H1 (cell line): ENCODE data around the gene DUOXA1. TPM values are rescaled to one million over a fixed set of nuclear protein-coding genes. Genes with fewer than 3 reads are reported as not detected.

Experiments used
- CTCF ChIA-PET: fragments of 300-600 bp; sonication (Branson Sonifier 250); formaldehyde crosslinking; loops from one replicate; lab custom pipeline; 2021; ENCODE audit not compliant: partially characterized antibody; lab: Charles Lee
- POLR2A ChIA-PET: fragments of 300-600 bp; sonication (Branson Sonifier 250); formaldehyde crosslinking; loops from one replicate; lab custom pipeline; 2021; ENCODE audit warnings: inconsistent platforms; ENCODE audit not compliant: partially characterized antibody; lab: Charles Lee
- DNase-seq, 2 experiments: peaks; one replicate each; pipeline versions ENCODE4 v3.0.0 to v3.0.0-alpha.2; 2010 to 2022; ENCODE audit warnings: low spot score in 2 of 2, low read depth in 1 of 2, mixed read lengths in 1 of 2
- FAIRE-seq: peaks from 2 replicates; lab custom pipeline; 2011; peaks lifted over from hg19 to GRCh38; lab: Jason Lieb, UNC
- H2AFZ ChIP-seq: 2 replicates; pipeline ENCODE4 v1.8.1; 2012; ENCODE audit warnings: low read length, inconsistent platforms
- H2AK5ac ChIP-seq: 2 replicates; pipeline ENCODE4 v1.6.1; 2013; ENCODE audit warnings: low read depth, low read length
- H2BK120ac ChIP-seq: replicated peaks from 2 replicates; pipeline ENCODE3; 2013; ENCODE audit warnings: low read depth, low read length, inconsistent platforms
- H2BK12ac ChIP-seq: 2 replicates; pipeline ENCODE4 v1.6.1; 2013; ENCODE audit warnings: low read depth, low read length
- H2BK15ac ChIP-seq: 2 replicates; pipeline ENCODE4 v1.6.1; 2013; ENCODE audit warnings: low read length
- H2BK20ac ChIP-seq: 2 replicates; pipeline ENCODE4 v1.6.1; 2013; ENCODE audit warnings: low read length
- H2BK5ac ChIP-seq: 2 replicates; pipeline ENCODE4 v1.6.1; 2013; ENCODE audit warnings: low read depth, low read length
- H3K14ac ChIP-seq: 2 replicates; pipeline ENCODE4 v1.6.1; 2013; ENCODE audit warnings: inconsistent platforms; ENCODE audit not compliant: insufficient read length
- H3K18ac ChIP-seq: 2 replicates; pipeline ENCODE4 v1.6.1; 2013; ENCODE audit warnings: low read length; ENCODE audit errors: extremely low read depth
- H3K23ac ChIP-seq: 2 replicates; pipeline ENCODE4 v1.6.1; 2013; ENCODE audit warnings: inconsistent platforms; ENCODE audit not compliant: insufficient read length
- H3K23me2 ChIP-seq: 2 replicates; pipeline ENCODE4 v1.6.1; 2013; ENCODE audit warnings: low read depth, low read length
- H3K27ac ChIP-seq: 2 replicates; pipeline ENCODE4 v1.6.1; 2011; ENCODE audit warnings: low read depth, low read length, inconsistent platforms
- H3K27me3 ChIP-seq, 4 experiments: replicated peaks in 1 of 4; 1 replicate in 1 of 4; 2 replicates in 3 of 4; pipeline versions ENCODE4 v1.6.1 to v1.8.1; 2011 to 2013; ENCODE audit warnings: low read length in 3 of 4, mild to moderate bottlenecking in 3 of 4, inconsistent platforms in 2 of 4, mixed read lengths in 2 of 4, moderate library complexity in 1 of 4; ENCODE audit not compliant: control insufficient read depth in 3 of 4, insufficient read depth in 3 of 4; ENCODE audit errors: extremely low read depth in 1 of 4
- H3K36me3 ChIP-seq, 4 experiments: 2 replicates each; pipeline versions ENCODE4 v1.6.1 to v1.8.1; 2011 to 2013; ENCODE audit warnings: mild to moderate bottlenecking in 4 of 4, low read length in 3 of 4, moderate library complexity in 2 of 4, control low read depth in 1 of 4, inconsistent platforms in 1 of 4; ENCODE audit not compliant: insufficient read depth in 4 of 4, control insufficient read depth in 2 of 4
- H3K4ac ChIP-seq: replicated peaks from 2 replicates; pipeline ENCODE3; 2013; ENCODE audit warnings: low read length, low read depth, mixed read lengths, inconsistent platforms; ENCODE audit not compliant: insufficient read length
- H3K4me1 ChIP-seq, 4 experiments: replicated peaks in 1 of 4; 1 replicate in 1 of 4; 2 replicates in 3 of 4; pipeline versions ENCODE4 v1.6.1 to v1.8.1; 2011 to 2013; ENCODE audit warnings: low read length in 3 of 4, inconsistent platforms in 2 of 4, mixed read lengths in 1 of 4; ENCODE audit not compliant: insufficient read depth in 4 of 4, control insufficient read depth in 3 of 4
- H3K4me2 ChIP-seq, 2 experiments: 2 replicates each; pipeline versions ENCODE4 v1.6.1 to v1.8.1; 2011 to 2013; ENCODE audit warnings: low read depth in 2 of 2, low read length in 2 of 2, control low read depth in 1 of 2, inconsistent platforms in 1 of 2, mild to moderate bottlenecking in 1 of 2; ENCODE audit not compliant: insufficient read depth in 1 of 2
- H3K4me3 ChIP-seq, 4 experiments: fragments of 200-600, 300-600 bp in 1 of 4; sonication (generic), shearing (Covaris generic), sonication (Bioruptor Twin) in 1 of 4; 2 replicates each; pipeline versions ENCODE4 v1.5.1 to v1.8.1; 2011 to 2016; ENCODE audit warnings: low read length in 4 of 4, low read depth in 3 of 4, control low read depth in 2 of 4, inconsistent platforms in 2 of 4, mild to moderate bottlenecking in 2 of 4, mixed read lengths in 1 of 4, moderate library complexity in 1 of 4; ENCODE audit not compliant: insufficient read depth in 2 of 4; ENCODE audit errors: extremely low read depth in 1 of 4
- H3K56ac ChIP-seq: replicated peaks from 2 replicates; pipeline ENCODE3; 2013; ENCODE audit warnings: low read depth, mild to moderate bottlenecking, mixed read lengths, low read length, inconsistent platforms; ENCODE audit not compliant: insufficient read length
- H3K79me1 ChIP-seq: 2 replicates; pipeline ENCODE4 v1.6.1; 2013; ENCODE audit warnings: low read depth, low read length, control low read depth
- H3K79me2 ChIP-seq, 2 experiments: 2 replicates each; pipeline versions ENCODE4 v1.6.1 to v1.8.1; 2012 to 2013; ENCODE audit warnings: low read length in 2 of 2, mild to moderate bottlenecking in 2 of 2, inconsistent platforms in 1 of 2; ENCODE audit not compliant: insufficient read depth in 2 of 2, control insufficient read depth in 1 of 2
- H3K9ac ChIP-seq, 4 experiments: replicated peaks in 1 of 4; 1 replicate in 1 of 4; 2 replicates in 3 of 4; pipeline versions ENCODE4 v1.6.1 to v1.8.1; 2011 to 2013; ENCODE audit warnings: low read depth in 3 of 4, low read length in 3 of 4, control low read depth in 2 of 4, mild to moderate bottlenecking in 2 of 4, moderate library complexity in 2 of 4, inconsistent platforms in 1 of 4; ENCODE audit errors: extremely low read depth in 1 of 4
- H3K9me3 ChIP-seq, 2 experiments: 2 replicates each; pipeline versions ENCODE4 v1.6.1 to v1.8.1; 2012 to 2013; ENCODE audit warnings: mild to moderate bottlenecking in 2 of 2, moderate library complexity in 2 of 2, control low read depth in 1 of 2, inconsistent platforms in 1 of 2, low read depth in 1 of 2, low read length in 1 of 2, mixed read lengths in 1 of 2; ENCODE audit not compliant: insufficient read depth in 2 of 2
- H4K20me1 ChIP-seq, 2 experiments: replicated peaks in 1 of 2; 2 replicates each; pipeline versions ENCODE3 to v1.8.1; 2011 to 2013; ENCODE audit warnings: inconsistent platforms in 2 of 2, low read length in 2 of 2, mild to moderate bottlenecking in 1 of 2; ENCODE audit not compliant: insufficient read depth in 2 of 2, control insufficient read depth in 1 of 2
- H4K5ac ChIP-seq: 2 replicates; pipeline ENCODE4 v1.6.1; 2013; ENCODE audit warnings: low read length, low read depth, mixed read lengths, inconsistent platforms; ENCODE audit not compliant: insufficient read length
- H4K8ac ChIP-seq: 2 replicates; pipeline ENCODE4 v1.8.0; 2013; ENCODE audit warnings: mild to moderate bottlenecking, moderate library complexity, low read length, inconsistent platforms; ENCODE audit not compliant: insufficient read depth; ENCODE audit errors: extremely low read depth
- H4K91ac ChIP-seq: replicated peaks from 2 replicates; pipeline ENCODE3; 2013; ENCODE audit warnings: low read length, mixed read lengths, inconsistent platforms; ENCODE audit not compliant: insufficient read length
- ASH2L ChIP-seq: fragments of 200-600, 300-600 bp; sonication (generic); IDR thresholded peaks from one replicate; pipeline ENCODE4 v1.7.1; 2017; ENCODE audit warnings: low read length
- FOSL1 ChIP-seq: IDR thresholded peaks from 2 replicates; pipeline ENCODE4 v1.6.1; 2011; ENCODE audit warnings: mild to moderate bottlenecking, low read depth, low read length, moderate library complexity; ENCODE audit not compliant: insufficient read depth
- HDAC2 ChIP-seq, 2 experiments: fragments of 300-600 bp in 1 of 2; sonication (generic) in 1 of 2; IDR thresholded peaks; 2 replicates each; pipeline ENCODE4 v1.6.1; 2011 to 2012; ENCODE audit warnings: low read depth in 2 of 2, low read length in 2 of 2, mild to moderate bottlenecking in 2 of 2, moderate library complexity in 2 of 2, borderline replicate concordance in 1 of 2, inconsistent platforms in 1 of 2
- JUND ChIP-seq: IDR thresholded peaks from 2 replicates; pipeline ENCODE4 v1.6.1; 2011; ENCODE audit warnings: mild to moderate bottlenecking, improper control_type of control experiment, low read length
- POLR2AphosphoS5 ChIP-seq: IDR thresholded peaks from 2 replicates; pipeline ENCODE4 v1.6.1; 2011; ENCODE audit warnings: low read depth, low read length
- WGBS, 2 experiments: shearing (Covaris generic) in 1 of 2; methylation state at CpG; one replicate each; pipeline versions ENCODE4 v1.1.6 to v1.1.7; 2013 to 2015; ENCODE audit warnings: low lambda C conversion rate in 2 of 2, mixed read lengths in 2 of 2, inconsistent platforms in 1 of 2, low coverage in 1 of 2, missing lambda C conversion rate in 1 of 2; ENCODE audit not compliant: insufficient replicate concordance in 2 of 2, insufficient coverage in 1 of 2, insufficient read length in 1 of 2; ENCODE audit errors: extremely low coverage in 1 of 2, missing lambda C conversion rate in 1 of 2; 5-methylcytosine and 5-hydroxymethylcytosine counted together
- polyA plus RNA-seq, 7 experiments: library from polyadenylated mRNA; depleted of rRNA in 3 of 7; stranded (reverse) in 5 of 7; unstranded in 2 of 7; fragments of >200 nt in 5 of 7; fragments of 200-250 nt in 2 of 7; gene quantifications; 1 replicate in 5 of 7; 2 replicates in 1 of 7; 4 replicates in 1 of 7; pipeline versions ENCODE4 v1.2.1 to v1.2.3, GENCODE V29; 2011 to 2013; ENCODE audit warnings: missing spikeins in 2 of 7, mixed read lengths in 2 of 7
- total RNA-seq: library from RNA; stranded (reverse); fragmentation: NEBNext Ultra II Directional; extraction: Animal tissue kit (Norgen Biotek cat#: 25700); gene quantifications from 2 replicates; pipeline ENCODE4 v1.2.1, GENCODE V29; 2021
- TF ChIP-seq, protein P1 (sequence below), 3 experiments: IDR thresholded peaks; 1 replicate in 2 of 3; 2 replicates in 1 of 3; pipeline versions ENCODE4 v1.5.1 to v1.6.1; 2011; ENCODE audit warnings: low read length in 3 of 3, mild to moderate bottlenecking in 3 of 3, inconsistent platforms in 2 of 3, low read depth in 1 of 3, moderate library complexity in 1 of 3; ENCODE audit not compliant: insufficient read depth in 1 of 3; ENCODE audit errors: control extremely low read depth in 1 of 3
- TF ChIP-seq, protein P2 (sequence below): IDR thresholded peaks from 2 replicates; pipeline ENCODE4 v1.6.1; 2012; ENCODE audit warnings: inconsistent platforms

Gene DUOXA1
- total and polyA plus RNA-seq, 2 of the 8 experiments (the other 6 are each of a cell fraction or from before 2014, with no cell fraction given), result 0.18 TPM; not detected in 1

DNA sequence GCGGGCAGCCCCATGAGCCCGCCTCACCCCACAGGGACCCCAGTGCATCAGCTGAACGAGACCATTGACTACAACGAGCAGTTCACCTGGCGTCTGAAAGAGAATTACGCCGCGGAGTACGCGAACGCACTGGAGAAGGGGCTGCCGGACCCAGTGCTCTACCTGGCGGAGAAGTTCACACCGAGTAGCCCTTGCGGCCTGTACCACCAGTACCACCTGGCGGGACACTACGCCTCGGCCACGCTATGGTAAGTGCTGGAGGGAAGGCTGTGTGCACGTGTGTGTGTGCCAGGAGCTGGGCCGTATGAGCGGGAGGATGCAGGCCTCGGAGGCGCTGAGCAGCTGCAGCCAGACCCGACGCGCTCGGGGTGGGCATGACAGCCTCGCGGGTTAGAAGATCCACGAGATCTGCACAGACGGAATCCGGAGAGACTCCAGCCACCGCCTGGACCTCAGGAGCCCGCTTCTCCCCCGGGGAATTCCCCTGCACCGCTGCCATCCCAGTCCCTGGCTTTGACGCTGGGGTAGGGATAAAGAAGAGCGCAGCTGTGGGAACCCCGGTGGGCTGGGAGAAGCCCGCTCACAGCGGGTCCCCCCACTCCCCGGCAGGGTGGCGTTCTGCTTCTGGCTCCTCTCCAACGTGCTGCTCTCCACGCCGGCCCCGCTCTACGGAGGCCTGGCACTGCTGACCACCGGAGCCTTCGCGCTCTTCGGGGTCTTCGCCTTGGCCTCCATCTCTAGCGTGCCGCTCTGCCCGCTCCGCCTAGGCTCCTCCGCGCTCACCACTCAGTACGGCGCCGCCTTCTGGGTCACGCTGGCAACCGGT is 13.0 kb downstream of the DUOXA1 start:
- no peak overlapping the region for H3K18ac ChIP-seq
- H4K8ac ChIP-seq, result 0 out of 2 replicates have a peak overlapping the region, but pooled peaks have one; percentile 25
- H3K4ac ChIP-seq, result no peak overlapping the region
- no peak overlapping the region for H3K23ac ChIP-seq
- no peak for FAIRE-seq
- no peak overlapping the region for H2BK5ac ChIP-seq
- peaks cover 62 to 73% (median 66%) of the 10 kb centered on the region in 4 experiments for H3K27me3 ChIP-seq
- ChIA-PET POLR2A (interaction anchor here (1.3 to 1.4 kb wide), 2 partner anchors 17 to 48 kb away, joined by 3 to 4 read pairs; no protein-coding TSS in a partner anchor), CTCF (interaction anchor here (0.5 to 5.5 kb wide), 7 partner anchors 8 to 72 kb away, joined by 3 to 45 read pairs (median 5); partner anchors contain the start of genes DUOX1 and DUOXA1)
- no peak overlapping the region; the same call in 1 of the 2 replicates for H2BK12ac ChIP-seq
- peak in 1 of 2 experiments; percentile 61 for DNase-seq
- no peaks in the 10 kb centered on the region for H3K79me2 ChIP-seq
- no peak overlapping the region for H2AK5ac ChIP-seq
- no peak overlapping the region for H4K5ac ChIP-seq
- 9% methylated on average over 53 of the region's 65 CpGs; no CpG with 5 or more reads in 1 of the 2 experiments for whole genome bisulfite sequencing, 2 experiments
- H3K56ac ChIP-seq, result no peak overlapping the region
- no peak overlapping the region for H3K9ac ChIP-seq
- H2AFZ ChIP-seq, result no peak overlapping the region
- peak overlapping the region; percentile 4 to 65 for H3K4me2 ChIP-seq
- peak overlapping the region in 3 of 4 experiments; percentile 1 to 54 (median 2); a peak in 3 of 8 replicates for H3K4me3 ChIP-seq
- no peak overlapping the region for H3K14ac ChIP-seq
- no peak overlapping the region for H3K27ac ChIP-seq
- no peaks in the 10 kb centered on the region; a peak in 1 of 4 replicates for H3K9me3 ChIP-seq
- H3K36me3 ChIP-seq, result peaks cover 0 to 6% (median 0%) of the 10 kb centered on the region in 4 experiments; a peak in 1 of 8 replicates
- H3K79me1 ChIP-seq, result no peaks in the 10 kb centered on the region
- peaks cover 21 to 44% of the 10 kb centered on the region in 2 experiments for H4K20me1 ChIP-seq
- no peak overlapping the region for H4K91ac ChIP-seq
- H2BK15ac ChIP-seq, result peak overlapping the region; percentile 61; the same call in 1 of the 2 replicates
- H3K23me2 ChIP-seq, result peaks cover 6% of the 10 kb centered on the region; the same call in 1 of the 2 replicates
- no peak overlapping the region for H2BK120ac ChIP-seq
- no peak overlapping the region for H2BK20ac ChIP-seq
- peaks cover 0 to 30% (median 23%) of the 10 kb centered on the region in 4 experiments; a peak in 6 of 7 replicates for H3K4me1 ChIP-seq
- TF ChIP-seq POLR2AphosphoS5 (no peak), ASH2L (no peak), FOSL1 (no peak), JUND (no peak), HDAC2 (IDR thresholded peaks at IDR 0.05; ENCODE audit: borderline replicate concordance in 1 of 2, low read depth in 2 of 2, low read length in 2 of 2) (no peak)
- TF ChIP-seq, protein P1, sequence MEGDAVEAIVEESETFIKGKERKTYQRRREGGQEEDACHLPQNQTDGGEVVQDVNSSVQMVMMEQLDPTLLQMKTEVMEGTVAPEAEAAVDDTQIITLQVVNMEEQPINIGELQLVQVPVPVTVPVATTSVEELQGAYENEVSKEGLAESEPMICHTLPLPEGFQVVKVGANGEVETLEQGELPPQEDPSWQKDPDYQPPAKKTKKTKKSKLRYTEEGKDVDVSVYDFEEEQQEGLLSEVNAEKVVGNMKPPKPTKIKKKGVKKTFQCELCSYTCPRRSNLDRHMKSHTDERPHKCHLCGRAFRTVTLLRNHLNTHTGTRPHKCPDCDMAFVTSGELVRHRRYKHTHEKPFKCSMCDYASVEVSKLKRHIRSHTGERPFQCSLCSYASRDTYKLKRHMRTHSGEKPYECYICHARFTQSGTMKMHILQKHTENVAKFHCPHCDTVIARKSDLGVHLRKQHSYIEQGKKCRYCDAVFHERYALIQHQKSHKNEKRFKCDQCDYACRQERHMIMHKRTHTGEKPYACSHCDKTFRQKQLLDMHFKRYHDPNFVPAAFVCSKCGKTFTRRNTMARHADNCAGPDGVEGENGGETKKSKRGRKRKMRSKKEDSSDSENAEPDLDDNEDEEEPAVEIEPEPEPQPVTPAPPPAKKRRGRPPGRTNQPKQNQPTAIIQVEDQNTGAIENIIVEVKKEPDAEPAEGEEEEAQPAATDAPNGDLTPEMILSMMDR (IDR thresholded peaks at IDR 0.05; ENCODE audit: control extremely low read depth in 1 of 3, insufficient read depth in 1 of 3, low read depth in 1 of 3, low read length in 3 of 3), result no peak
- TF ChIP-seq, protein P2, sequence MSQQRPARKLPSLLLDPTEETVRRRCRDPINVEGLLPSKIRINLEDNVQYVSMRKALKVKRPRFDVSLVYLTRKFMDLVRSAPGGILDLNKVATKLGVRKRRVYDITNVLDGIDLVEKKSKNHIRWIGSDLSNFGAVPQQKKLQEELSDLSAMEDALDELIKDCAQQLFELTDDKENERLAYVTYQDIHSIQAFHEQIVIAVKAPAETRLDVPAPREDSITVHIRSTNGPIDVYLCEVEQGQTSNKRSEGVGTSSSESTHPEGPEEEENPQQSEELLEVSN, result peak; percentile 71
